Activated CD4-positive, alpha-beta T cell treated with anti-CD3 and anti-CD28 coated beads, Interleukin-2, Interleukin-4, amounts not matched to agents 100 ng/mL and 50 ng/mL, durations not matched to agents 16 hours and 8 hours (primary cell): ENCODE results near the gene ICAM1.
"Not testable (repeated sequence)": the region's sequence is repeated elsewhere in the genome, so short reads cannot be mapped to it uniquely, and the experiment has no call there.

Experiments used
- DNase-seq: peaks from one replicate; pipeline ENCODE4 v3.0.0-alpha.2; 2020; ENCODE audit warnings: low spot score

ICAM1 gene

GRCh38 chr19:10270616-10271394 lies at the start of gene ICAM1:
Gene ICAM1, plus strand, starts transcription at chr19:10271120. Its CDS starts 40 bp downstream, at chr19:10271160.
- peak; percentile 87 for DNase-seq

DNA sequence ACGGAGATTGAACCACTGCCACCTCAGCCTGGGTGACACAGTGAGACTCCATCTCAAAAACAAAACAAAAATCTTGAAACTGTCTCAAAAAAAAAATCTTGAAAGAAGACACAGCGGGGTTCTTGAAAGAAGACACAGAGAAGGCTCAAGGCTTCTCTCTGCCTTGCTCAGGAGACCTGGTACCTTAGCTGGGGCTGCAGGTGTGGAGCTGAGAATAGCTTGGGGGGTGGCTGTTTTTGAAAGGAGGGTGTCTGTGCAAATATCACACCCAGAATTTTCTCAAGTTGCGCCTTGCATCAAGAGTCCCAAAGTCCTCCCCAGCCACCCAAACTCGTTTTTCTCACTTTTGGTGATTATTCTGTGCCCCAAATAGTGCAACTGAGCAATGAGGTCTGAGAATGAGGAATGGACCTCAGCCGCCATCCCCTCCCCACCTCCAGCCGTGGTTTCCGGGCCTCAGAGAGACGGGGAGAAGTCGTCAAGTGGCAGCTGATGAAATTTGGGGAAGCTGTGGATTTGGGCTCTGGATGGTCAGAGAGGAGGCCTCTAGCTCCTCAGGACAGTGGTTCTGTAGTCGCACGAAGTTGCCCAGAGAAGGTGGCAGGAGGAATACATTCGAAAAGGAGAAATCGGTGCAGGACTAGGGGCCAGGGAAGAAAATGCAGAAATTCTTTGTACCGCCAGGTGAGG lies 48.6 kb upstream of the ICAM1 start:
- no peak for DNase-seq

- no peak for DNase-seq
These were observed 47.3 kb upstream of the ICAM1 start for GRCh38 chr19:10223488-10224213.

DNA sequence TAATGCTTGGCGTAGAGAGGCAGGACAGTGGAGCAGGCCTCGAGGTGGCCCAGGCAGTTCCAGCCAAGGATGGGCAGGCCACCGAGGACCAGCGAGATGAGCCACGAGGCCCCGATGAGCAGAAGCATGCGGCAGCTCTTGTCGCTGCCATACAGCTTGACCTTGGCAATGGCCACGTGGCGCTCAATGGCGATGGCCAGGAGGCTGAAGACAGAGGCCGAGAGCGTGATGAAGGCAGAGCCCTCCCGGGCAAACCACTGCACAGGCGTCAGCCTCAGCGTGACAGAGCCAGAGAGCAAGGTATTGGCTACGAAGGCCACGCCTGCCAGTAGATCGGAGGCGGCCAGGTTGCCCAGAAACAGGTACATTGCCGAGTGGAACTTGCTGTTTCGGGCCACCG lies 46.6 kb upstream of the ICAM1 start:
- no peak for DNase-seq

DNA sequence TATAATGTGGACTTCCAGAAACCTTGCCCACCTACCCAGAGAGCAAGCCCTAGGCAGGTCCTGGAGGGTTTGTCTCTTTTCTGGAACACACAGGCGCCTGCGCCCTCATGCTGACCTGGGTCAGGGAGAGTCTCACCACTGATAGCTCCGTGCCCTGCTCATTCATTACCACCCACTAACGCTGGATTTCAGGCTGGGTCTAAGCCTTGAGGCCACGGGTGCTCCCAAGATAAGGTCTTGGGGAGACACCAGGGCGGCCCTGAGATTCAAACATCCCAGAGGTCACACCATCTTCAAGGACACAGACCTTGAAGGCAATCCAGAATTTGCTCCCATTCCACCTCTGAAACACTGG lies 44.9 kb upstream of the ICAM1 start:
- no peak for DNase-seq

DNA sequence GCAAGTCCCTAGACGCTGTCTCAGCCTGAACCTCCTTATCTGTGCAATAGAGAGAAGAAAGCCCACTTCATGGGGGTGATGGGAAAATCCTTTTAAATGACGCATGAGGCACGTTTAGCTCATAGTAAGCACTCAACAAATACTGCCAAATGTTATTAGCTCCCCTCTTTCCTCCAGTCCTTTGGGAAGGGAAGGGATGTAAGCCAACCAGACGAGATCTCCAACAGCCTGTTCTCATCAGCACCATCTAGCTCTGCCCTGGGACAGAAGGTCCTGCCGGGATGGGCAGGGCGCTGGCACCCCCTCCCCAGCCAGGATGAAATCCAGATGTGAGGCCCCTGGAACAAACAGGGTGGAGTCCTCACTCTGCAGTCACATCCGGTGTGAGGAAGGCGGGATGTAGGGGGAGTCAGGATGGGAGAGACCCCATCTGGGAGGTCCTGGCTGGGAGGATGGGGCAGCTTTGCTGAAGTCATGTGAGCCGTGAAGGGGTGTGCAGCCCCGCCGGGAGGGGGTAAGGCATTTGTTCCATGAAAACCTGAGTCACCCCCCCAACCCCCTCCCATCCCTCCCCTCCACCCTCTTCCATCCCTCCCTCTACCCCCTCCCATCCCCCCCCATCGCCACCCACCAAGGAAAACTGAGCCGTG lies 44.4 kb upstream of the ICAM1 start:
- DNase-seq = no peak

DNA sequence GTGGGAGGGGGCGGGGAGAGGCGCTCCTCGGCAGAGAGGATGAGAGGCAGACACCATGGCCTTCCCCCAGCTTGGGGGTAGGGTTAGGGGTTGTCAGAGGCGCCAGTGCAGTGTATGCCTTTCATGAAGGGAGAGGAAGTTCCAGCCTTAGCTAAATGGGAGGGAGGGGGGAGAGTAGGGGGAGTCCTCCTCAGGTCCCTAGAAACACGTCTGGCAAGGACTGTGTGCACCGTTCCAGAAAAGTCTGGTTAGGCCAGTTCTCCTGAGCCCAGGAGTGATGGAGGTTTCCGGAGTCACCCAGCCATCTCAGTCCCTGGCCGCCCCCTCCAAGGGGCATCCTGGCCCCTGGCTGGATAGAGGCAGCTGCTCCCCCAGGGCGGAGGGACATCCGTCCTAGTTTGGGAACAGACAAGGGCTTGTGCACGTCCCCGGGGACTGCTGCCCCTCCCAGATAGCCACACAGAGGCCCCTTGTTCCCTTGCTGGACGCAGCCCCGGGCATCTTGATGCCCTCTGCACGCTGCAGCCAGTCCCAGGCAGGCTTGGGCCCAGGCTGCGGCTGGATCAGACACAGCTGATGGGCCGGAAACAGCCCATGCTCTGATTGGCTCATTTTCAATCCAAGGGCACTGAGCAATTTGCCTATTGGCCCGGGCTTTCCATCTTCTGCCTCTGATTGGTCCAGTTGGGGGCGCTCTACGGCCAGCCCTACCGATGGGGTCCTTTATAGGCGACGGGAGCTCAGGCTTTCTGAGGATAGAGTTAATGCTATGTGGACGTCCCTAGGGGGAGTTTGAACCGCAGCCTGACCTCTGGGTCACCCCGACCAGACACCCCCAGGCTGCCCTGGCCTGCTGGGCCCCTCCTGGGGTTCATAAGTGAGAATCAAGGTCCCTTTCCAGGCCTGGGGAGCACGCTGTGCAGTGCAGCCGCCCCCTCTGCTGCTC lies 43.6 kb upstream of the ICAM1 start:
- DNase-seq = no peak

DNA sequence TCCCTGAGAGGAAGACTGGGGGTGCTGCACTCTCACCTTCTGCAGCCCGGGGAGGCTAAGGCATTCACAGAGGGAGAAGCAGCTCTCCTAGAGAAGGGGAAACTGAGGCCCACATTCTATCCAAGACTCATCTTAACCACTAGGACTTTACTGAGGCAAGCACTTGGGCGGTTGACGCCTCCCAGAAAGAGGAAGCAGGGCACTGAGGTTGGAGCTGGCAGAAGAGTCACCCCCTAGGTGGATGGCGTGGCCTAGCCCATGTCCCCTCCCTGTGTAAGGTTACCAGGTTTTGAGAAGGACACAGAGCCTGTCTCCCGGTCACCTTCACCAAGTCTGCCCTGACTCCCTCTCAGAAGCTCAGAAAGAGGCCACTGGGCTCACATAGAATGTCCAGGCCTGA lies 42.5 kb upstream of the ICAM1 start:
- DNase-seq = no peak

DNA sequence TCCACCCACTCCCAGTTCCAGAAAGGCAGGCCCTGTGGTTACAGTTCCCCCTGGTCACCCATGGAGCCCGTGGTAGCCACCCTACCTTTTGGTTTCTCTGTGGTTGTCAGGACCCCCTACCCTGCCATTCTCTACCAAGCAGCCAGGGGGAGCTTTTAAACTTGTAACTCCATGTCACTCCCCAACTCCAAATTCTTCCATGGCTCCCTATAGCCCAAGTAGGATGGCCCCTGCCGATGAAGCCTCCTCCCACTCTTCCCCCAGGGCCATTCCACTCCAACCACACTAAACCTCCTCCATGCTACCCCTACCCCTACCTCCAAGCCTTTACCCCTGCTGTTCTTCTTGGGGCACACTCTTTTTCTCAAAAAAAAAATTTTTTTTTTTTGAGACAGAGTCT lies 42.0 kb upstream of the ICAM1 start:
- peak; percentile 44 for DNase-seq

DNA sequence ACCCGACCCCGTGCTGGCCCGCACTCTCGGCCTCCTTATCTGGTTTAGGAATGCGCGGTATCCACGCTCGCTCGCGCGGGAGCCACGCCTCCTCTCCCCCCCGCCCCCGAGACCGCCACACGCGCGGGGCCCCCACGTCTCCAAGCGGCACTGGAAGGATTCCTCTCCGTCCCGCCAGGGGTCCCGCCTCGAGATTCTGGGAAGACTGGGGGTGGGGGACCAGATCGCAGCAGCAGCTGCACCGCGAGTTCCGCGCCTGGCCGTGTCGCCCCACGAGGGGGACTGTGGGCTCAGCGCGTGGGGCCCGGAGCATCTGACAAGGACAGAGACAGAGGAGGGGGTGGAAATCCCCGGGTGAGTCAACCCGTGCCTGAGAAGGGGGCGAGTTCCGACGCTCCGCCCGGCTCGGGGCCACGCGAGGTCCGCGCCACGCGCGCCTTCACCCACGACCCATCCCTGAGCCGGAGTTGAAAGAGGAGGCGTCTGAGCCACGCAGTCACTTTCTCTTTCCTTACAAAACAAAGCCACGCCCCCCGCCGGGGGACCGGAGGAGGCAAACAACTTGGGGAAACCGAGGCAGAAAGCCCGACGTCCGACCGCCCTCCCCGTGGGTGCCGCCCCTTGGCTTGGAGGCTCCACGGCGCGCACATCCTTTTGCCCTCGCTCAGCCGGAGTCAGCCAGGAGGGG lies 40.6 kb upstream of the ICAM1 start:
- peak; percentile 19 for DNase-seq

GRCh38 chr19:10230861-10231611 lies 39.9 kb upstream of the ICAM1 start, which contains the start of gene S1PR2:
Gene S1PR2, minus strand, starts transcription at chr19:10231331. Its CDS starts 6,426 bp downstream, at chr19:10224905.
- peak; percentile 50 for DNase-seq

DNA sequence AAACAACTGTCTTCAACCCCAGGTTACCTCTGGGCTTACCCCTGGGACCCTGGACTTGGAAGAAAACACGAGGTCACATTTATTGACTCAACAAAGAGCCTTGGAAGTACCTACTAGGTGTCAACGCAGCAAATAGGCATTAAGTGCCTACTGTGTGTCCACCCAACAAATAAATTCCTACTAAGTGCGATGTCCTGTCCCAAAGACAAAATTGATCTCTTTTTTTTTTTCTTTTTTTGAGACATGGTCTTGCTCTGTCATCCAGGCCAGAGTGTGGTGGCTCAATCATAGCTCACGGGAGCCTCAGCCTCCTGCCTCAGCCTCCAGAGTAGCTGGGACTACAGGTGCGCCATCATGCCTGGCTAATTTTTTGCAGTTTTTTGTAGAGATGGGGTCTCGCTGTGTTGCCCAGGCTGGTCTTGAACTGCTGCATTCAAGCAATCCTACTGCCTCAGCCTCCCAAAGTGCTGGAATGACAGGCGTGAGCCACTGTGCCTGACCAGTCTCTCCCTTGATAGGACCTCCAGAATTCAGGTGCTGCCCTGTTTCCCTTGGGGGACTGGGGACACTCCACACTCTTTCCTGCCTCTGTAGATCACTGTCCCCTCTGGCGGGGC lies 39.2 kb upstream of the ICAM1 start:
- DNase-seq = no peak

DNA sequence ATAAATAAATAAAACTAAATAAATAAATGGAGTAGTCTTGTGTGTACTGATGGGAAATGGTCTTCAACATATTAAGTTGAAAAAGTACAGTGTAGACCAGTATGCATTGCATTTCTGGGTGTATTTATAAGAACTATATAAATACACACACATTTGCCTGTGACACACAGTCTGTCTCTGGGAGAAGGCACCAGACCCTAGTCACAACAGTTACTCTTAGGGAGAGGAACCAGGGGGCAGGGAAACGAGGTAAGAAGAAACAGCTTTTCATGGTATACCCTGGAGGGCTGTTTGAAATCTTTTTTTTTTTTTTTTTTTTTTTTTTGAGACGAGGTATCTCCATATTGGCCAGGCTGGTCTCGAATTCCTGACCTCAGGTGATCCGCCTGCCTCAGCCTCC lies 37.0 kb upstream of the ICAM1 start:
- DNase-seq = no peak

GRCh38 chr19:10235003-10235402 lies 35.9 kb upstream of the ICAM1 start:
- no peak for DNase-seq

- DNase-seq = not testable (repeated sequence)
These were observed 35.5 kb upstream of the ICAM1 start for GRCh38 chr19:10235409-10235808.

DNA sequence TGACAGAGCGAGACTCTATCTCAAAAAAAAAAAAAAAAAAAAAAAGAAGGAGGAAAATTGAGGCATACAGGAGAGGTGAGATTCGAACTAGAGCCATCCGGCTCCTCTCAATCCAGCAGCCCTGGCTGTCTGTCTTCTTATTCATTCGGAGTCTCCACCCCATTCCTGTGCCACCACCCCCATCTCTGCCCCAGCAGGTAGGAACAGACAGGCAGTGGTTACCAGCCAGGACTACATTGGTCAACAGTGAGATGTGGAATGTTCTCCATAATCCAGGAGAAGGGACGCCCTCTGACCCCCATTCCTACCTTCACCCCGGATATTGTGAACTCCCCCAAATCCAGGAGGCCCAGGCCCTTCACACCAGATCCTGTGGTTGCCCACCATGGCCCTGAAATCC lies 33.2 kb upstream of the ICAM1 start:
- DNase-seq = no peak

GRCh38 chr19:10238172-10238783 lies 32.6 kb upstream of the ICAM1 start:
- DNase-seq = no peak

GRCh38 chr19:10241826-10242449 lies 29.0 kb upstream of the ICAM1 start:
- not testable (repeated sequence) for DNase-seq

GRCh38 chr19:10243606-10244005 lies 27.3 kb upstream of the ICAM1 start:
- no peak for DNase-seq
